CD4-positive, CD25-positive, alpha-beta regulatory T cell (primary cell): ENCODE measurements around the gene CYB561. TPM values are rescaled to one million over a fixed set of nuclear protein-coding genes. Genes with fewer than 3 reads are reported as not detected.

Experiments
- ATAC-seq, 2 donors: fragments of 150-1000 bp; cut with Tn5 transposase; one replicate each; pipeline ENCODE4 v1.10.0; 2021; ENCODE audit warnings: low read depth in 2 of 2, moderate number of reproducible peaks in 2 of 2, moderate library complexity in 1 of 2
- DNase-seq, 3 donors: peaks; one replicate each; pipeline versions ENCODE4 v3.0.0 to v3.0.0-alpha.2; 2012 to 2022; ENCODE audit warnings: mixed read lengths in 1 of 3
- H3K27ac ChIP-seq: one replicate; pipeline ENCODE4 v1.7.0; 2013; ENCODE audit warnings: mild to moderate bottlenecking, low read length; ENCODE audit not compliant: insufficient read depth, poor library complexity, severe bottlenecking
- H3K27me3 ChIP-seq: one replicate; pipeline ENCODE4 v1.7.0; 2013; ENCODE audit warnings: low read length; ENCODE audit not compliant: control insufficient read depth, insufficient read depth
- H3K36me3 ChIP-seq: one replicate; pipeline ENCODE4 v1.7.0; 2013; ENCODE audit warnings: mild to moderate bottlenecking, low read length, moderate library complexity; ENCODE audit not compliant: control insufficient read depth, insufficient read depth
- H3K4me1 ChIP-seq: 2 replicates; pipeline ENCODE4 v1.7.0; 2013; ENCODE audit warnings: mild to moderate bottlenecking, low read length; ENCODE audit not compliant: insufficient read depth, control insufficient read depth, poor library complexity, severe bottlenecking
- H3K4me3 ChIP-seq: one replicate; pipeline ENCODE4 v1.7.0; 2013; ENCODE audit warnings: low read depth, mild to moderate bottlenecking, low read length, moderate library complexity
- H3K9me3 ChIP-seq, 2 experiments: 1 replicate in 1 of 2; 2 replicates in 1 of 2; pipeline ENCODE4 v1.7.0; 2013; ENCODE audit warnings: low read length in 2 of 2, mild to moderate bottlenecking in 1 of 2, moderate library complexity in 1 of 2; ENCODE audit not compliant: control insufficient read depth in 2 of 2
- H3K27ac Mint-ChIP-seq, 3 donors: one replicate each; pipeline ENCODE4 v1.8.0; 2020 to 2022; ENCODE audit warnings: mild to moderate bottlenecking in 3 of 3, mixed read lengths in 3 of 3, moderate library complexity in 2 of 3
- H3K27me3 Mint-ChIP-seq: one replicate; pipeline ENCODE4 v1.8.0; 2022; ENCODE audit warnings: mild to moderate bottlenecking, mixed read lengths
- H3K36me3 Mint-ChIP-seq: one replicate; pipeline ENCODE4 v1.8.0; 2020; ENCODE audit warnings: mixed read lengths
- H3K4me1 Mint-ChIP-seq, 4 donors: one replicate each; pipeline ENCODE4 v1.8.0; 2020 to 2022; ENCODE audit warnings: mixed read lengths in 4 of 4, mild to moderate bottlenecking in 1 of 4
- H3K4me3 Mint-ChIP-seq, 4 donors: one replicate each; pipeline ENCODE4 v1.8.0; 2020 to 2022; ENCODE audit warnings: mild to moderate bottlenecking in 4 of 4, mixed read lengths in 4 of 4, moderate library complexity in 3 of 4
- H3K9me3 Mint-ChIP-seq, 7 donors: one replicate each; pipeline ENCODE4 v1.8.0; 2020 to 2022; ENCODE audit warnings: mixed read lengths in 7 of 7, mild to moderate bottlenecking in 3 of 7, moderate library complexity in 2 of 7
- polyA plus RNA-seq, 4 donors: library from polyadenylated mRNA; unstranded; fragments of 300-500 nt; fragmentation: Illumina TruSeq; gene quantifications; one replicate each; pipeline ENCODE4 v1.2.3, GENCODE V29; 2021
- total RNA-seq: library from RNA; stranded (reverse); gene quantifications from one replicate; pipeline ENCODE4 v1.2.3, GENCODE V29; 2022

Gene CYB561
- total RNA-seq = 6.1 TPM
- polyA plus RNA-seq = 1 to 10 TPM in 1 of 4 donors, under 1 TPM in 3; 0.28 to 2.2 (median 0.82) TPM

DNA sequence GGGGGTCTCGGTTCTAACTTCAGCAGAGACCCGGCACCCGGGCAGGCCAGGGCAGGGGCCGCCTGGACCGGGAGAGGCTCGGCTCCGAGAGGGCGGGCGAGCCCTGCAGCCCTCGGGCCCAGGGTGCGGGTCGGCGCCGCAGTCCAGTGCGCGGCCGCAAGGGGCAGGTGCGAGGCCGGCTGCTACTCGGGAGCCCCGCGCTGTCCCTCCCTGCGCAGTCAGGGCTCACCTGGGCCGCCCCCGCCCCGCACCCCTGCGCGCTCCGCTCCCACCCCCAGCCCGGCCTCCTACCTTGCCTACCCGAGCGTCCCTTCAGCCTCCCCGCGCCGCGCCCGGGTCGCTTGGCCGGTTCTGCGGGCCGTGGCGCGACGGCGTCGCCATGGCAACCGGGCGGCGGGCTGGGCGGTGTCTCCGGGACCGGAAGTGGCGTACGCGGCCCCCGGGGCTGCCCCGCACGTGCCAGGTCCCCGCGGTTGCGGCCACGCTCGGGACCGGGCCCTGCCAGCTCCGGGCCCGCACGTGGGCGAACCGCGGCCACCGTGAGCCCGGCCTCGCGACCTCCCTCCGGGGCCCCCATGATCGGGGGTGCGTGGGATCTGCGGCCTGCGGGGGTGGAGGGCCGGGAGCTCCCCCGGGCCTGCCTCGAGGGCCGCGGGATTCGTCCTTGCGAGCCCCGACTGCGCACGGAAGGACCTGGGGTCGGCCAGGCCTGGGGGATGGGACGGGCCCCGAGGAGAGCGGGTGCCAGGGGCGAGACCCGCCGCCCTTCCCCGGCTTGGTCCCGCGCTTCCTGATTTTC is at the start of gene CYB561:
TSS of gene CYB561 (minus strand) at position 353 of the 799 bp plus-strand sequence. CDS start 8,759 bp downstream, outside the sequence.
- ATAC-seq (peak; percentile 71 to 75), DNase-seq (peak; percentile 51 to 62 (median 56))
- H3K9me3 Mint-ChIP-seq = no peaks in the 10 kb centered on the region
- H3K27me3 Mint-ChIP-seq = peaks cover 25% of the 10 kb centered on the region
- H3K4me3 ChIP-seq = no peak within 1 kb of the TSS
- H3K27me3 ChIP-seq = no peaks in the 10 kb centered on the region
- peaks cover 0 to 28% (median 3%) of the 10 kb centered on the region in 4 donors for H3K4me1 Mint-ChIP-seq
- no peaks in the 10 kb centered on the region for H3K36me3 Mint-ChIP-seq
- H3K4me1 ChIP-seq = peaks cover 16% of the 10 kb centered on the region
- no peaks in the 10 kb centered on the region for H3K36me3 ChIP-seq
- H3K27ac Mint-ChIP-seq = peak within 1 kb of the TSS; percentile 75 to 80 (median 76)
- peak within 1 kb of the TSS; percentile 47 for H3K27ac ChIP-seq
- H3K4me3 Mint-ChIP-seq = peak within 1 kb of the TSS; percentile 76 to 80 (median 77)
- H3K9me3 ChIP-seq = no peaks in the 10 kb centered on the region

DNA sequence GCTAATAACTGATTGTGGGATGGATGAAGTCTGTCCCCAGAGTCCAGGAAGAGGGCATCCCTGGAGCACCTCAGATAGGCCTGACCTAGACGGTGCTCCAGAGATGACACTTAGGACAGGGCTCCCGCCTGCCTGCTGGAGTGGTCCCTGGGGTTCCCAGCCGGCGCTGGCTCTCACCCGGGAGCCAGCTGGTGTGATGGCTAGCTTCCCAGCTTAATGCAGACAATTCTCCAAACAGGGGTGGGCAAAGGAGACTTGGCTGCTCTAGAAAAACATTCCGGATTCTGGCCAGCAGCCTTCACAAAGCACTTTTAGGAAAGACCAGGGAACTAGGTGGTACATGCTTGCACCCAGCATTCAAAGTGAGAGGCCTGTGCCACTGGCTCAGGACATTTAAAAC is 49.4 kb upstream of the CYB561 start:
- no peak for DNase-seq
- H3K4me3 Mint-ChIP-seq = no peak overlapping the region
- no peaks in the 10 kb centered on the region for H3K9me3 Mint-ChIP-seq
- no peak overlapping the region for H3K4me3 ChIP-seq
- H3K27ac ChIP-seq = no peak overlapping the region
- H3K9me3 ChIP-seq = no peaks in the 10 kb centered on the region
- no peaks in the 10 kb centered on the region for H3K36me3 ChIP-seq
- H3K27me3 ChIP-seq = no peaks in the 10 kb centered on the region
- H3K36me3 Mint-ChIP-seq = no peaks in the 10 kb centered on the region
- no peaks in the 10 kb centered on the region for H3K27me3 Mint-ChIP-seq
- no peak for ATAC-seq
- no peaks in the 10 kb centered on the region for H3K4me1 ChIP-seq
- no peak overlapping the region for H3K27ac Mint-ChIP-seq
- no peaks in the 10 kb centered on the region for H3K4me1 Mint-ChIP-seq

DNA sequence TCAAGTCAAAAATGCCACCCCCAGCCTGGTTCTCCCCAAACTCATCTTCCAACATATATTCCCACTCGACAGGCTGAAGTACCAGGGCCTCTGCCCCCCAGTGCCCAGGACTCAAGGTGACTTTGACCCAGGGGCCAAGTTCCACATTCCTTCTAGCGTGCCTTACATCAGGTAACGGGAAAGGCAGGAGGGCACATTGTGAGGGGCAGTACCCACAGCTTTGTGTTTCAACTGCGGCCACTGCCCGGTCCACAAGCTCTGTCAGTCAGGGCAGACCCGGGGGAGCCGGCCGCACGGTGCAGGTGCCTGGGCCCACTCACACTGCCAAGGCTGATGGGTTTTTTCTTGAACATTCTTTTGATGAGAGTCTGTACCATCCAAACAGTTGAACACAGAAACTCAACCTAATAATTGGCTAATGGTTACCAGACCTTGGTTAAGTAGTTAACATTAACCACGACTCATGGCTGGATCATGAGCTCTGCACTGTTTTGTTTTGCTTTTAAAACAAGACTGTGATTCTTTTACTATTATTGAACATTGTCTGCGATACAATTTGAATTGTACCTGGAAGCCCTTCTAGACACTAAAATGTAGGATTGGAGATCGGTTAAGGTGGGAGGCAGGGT is 48.3 kb upstream of the CYB561 start:
- H3K4me1 Mint-ChIP-seq = no peaks in the 10 kb centered on the region
- Histone ChIP-seq H3K27ac (no peak overlapping the region), H3K4me3 (no peak overlapping the region), H3K27me3 (no peaks in the 10 kb centered on the region), H3K36me3 (no peaks in the 10 kb centered on the region), H3K4me1 (no peaks in the 10 kb centered on the region), H3K9me3 (no peaks in the 10 kb centered on the region)
- ATAC-seq (no peak), DNase-seq (no peak)
- no peaks in the 10 kb centered on the region for H3K36me3 Mint-ChIP-seq
- no peak overlapping the region for H3K27ac Mint-ChIP-seq
- no peak overlapping the region for H3K4me3 Mint-ChIP-seq
- H3K27me3 Mint-ChIP-seq = no peaks in the 10 kb centered on the region
- H3K9me3 Mint-ChIP-seq = peaks cover 0 to 1% (median 0%) of the 10 kb centered on the region in 7 donors

GRCh38 chr17:63493411-63493810 is 47.3 kb upstream of the CYB561 start:
- Histone ChIP-seq H3K4me1 (no peaks in the 10 kb centered on the region), H3K27ac (no peak overlapping the region), H3K36me3 (no peaks in the 10 kb centered on the region), H3K9me3 (no peaks in the 10 kb centered on the region), H3K4me3 (no peak overlapping the region), H3K27me3 (no peaks in the 10 kb centered on the region)
- DNase-seq (no peak), ATAC-seq (no peak)
- no peak overlapping the region for H3K27ac Mint-ChIP-seq
- no peaks in the 10 kb centered on the region for H3K4me1 Mint-ChIP-seq
- no peaks in the 10 kb centered on the region for H3K36me3 Mint-ChIP-seq
- no peak overlapping the region for H3K4me3 Mint-ChIP-seq
- H3K9me3 Mint-ChIP-seq = peaks cover 0 to 1% (median 0%) of the 10 kb centered on the region in 7 donors
- peaks cover 3% of the 10 kb centered on the region for H3K27me3 Mint-ChIP-seq

- Mint-ChIP-seq H3K4me1 (no peaks in the 10 kb centered on the region), H3K27ac (no peak overlapping the region)
Measured at GRCh38 chr17:63492940-63493339, 46.8 kb upstream of the CYB561 start.

DNA sequence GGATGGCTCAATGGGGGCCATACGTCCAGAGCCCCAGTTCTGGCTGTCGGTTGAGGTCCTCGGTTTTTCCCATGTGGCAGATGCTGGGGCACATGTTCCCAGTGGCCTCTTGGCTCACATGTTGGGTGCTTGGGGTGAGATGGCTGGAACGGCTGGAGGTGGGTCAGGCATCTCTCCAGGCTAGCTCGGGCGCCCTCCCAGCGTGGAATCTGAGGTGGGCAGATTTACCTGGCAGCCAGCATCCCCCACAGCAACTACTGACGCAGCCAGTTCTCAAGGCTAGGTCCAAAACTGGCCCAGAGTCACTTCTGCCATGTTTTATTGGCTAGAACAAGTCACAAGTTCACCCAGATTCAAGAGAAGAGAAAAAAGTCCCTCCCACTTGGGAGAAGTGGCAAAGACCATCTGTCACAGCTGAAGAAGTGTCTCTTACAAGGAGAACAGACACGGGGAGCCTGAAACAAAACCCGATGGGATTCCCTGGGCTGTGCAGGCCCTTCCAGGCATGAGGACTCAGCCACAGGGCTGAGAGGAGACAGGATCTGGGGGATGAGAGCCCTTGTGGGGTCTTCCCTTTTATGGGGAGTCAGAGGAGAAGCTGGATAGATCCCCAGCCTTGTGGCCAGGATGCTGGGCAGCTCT is 46.0 kb upstream of the CYB561 start:
- H3K4me1 Mint-ChIP-seq = no peaks in the 10 kb centered on the region
- Histone ChIP-seq H3K4me1 (no peaks in the 10 kb centered on the region), H3K27me3 (no peaks in the 10 kb centered on the region), H3K27ac (no peak overlapping the region), H3K36me3 (no peaks in the 10 kb centered on the region), H3K9me3 (no peaks in the 10 kb centered on the region), H3K4me3 (no peak overlapping the region)
- H3K4me3 Mint-ChIP-seq = no peak overlapping the region
- peaks cover 4% of the 10 kb centered on the region for H3K27me3 Mint-ChIP-seq
- ATAC-seq = no peak
- no peak for DNase-seq
- H3K9me3 Mint-ChIP-seq = peaks cover 0 to 1% (median 0%) of the 10 kb centered on the region in 7 donors
- H3K27ac Mint-ChIP-seq = no peak overlapping the region
- no peaks in the 10 kb centered on the region for H3K36me3 Mint-ChIP-seq

More at GRCh38 chr17:63492940-63493339, 46.8 kb upstream of the CYB561 start:
- peaks cover 4% of the 10 kb centered on the region for H3K27me3 Mint-ChIP-seq
- H3K27ac ChIP-seq = no peak overlapping the region
- no peaks in the 10 kb centered on the region for H3K36me3 Mint-ChIP-seq
- peaks cover 0 to 1% (median 0%) of the 10 kb centered on the region in 7 donors for H3K9me3 Mint-ChIP-seq
- no peak overlapping the region for H3K4me3 Mint-ChIP-seq
- no peak overlapping the region for H3K4me3 ChIP-seq
- ATAC-seq (no peak), DNase-seq (no peak)
- H3K9me3 ChIP-seq = no peaks in the 10 kb centered on the region
- no peaks in the 10 kb centered on the region for H3K4me1 ChIP-seq
- no peaks in the 10 kb centered on the region for H3K27me3 ChIP-seq
- no peaks in the 10 kb centered on the region for H3K36me3 ChIP-seq

- Mint-ChIP-seq H3K4me1 (no peaks in the 10 kb centered on the region), H3K27me3 (peaks cover 4% of the 10 kb centered on the region), H3K4me3 (no peak overlapping the region), H3K36me3 (no peaks in the 10 kb centered on the region), H3K9me3 (peaks cover 0 to 1% (median 0%) of the 10 kb centered on the region in 7 donors), H3K27ac (no peak overlapping the region)
- Histone ChIP-seq H3K27me3 (no peaks in the 10 kb centered on the region), H3K4me1 (no peaks in the 10 kb centered on the region), H3K27ac (no peak overlapping the region), H3K4me3 (no peak overlapping the region), H3K36me3 (no peaks in the 10 kb centered on the region), H3K9me3 (no peaks in the 10 kb centered on the region)
- DNase-seq (no peak), ATAC-seq (no peak)
Measured at GRCh38 chr17:63491413-63491812, 45.3 kb upstream of the CYB561 start.
